ENCODE measurements around the gene UBL4A. TPM values are rescaled to one million over a fixed set of nuclear protein-coding genes. Genes with fewer than 3 reads are reported as not detected.
A peak's percentile ranks its signal among the peaks of the same experiment; 100 is the strongest.

Gene UBL4A
- total and polyA plus RNA-seq, 8 donors: 8.0 to 50.1 (median 27.3) TPM

- intact Hi-C loops (cut with DNase I; ENCODE audit: low total_unique reads): no loop called here
- Histone ChIP-seq H3K27me3 (no peaks in the 10 kb centered on the region), H3K4me3 (peak within 1 kb of the TSS; percentile 43 to 54 (median 50)), H3K27ac (peak within 1 kb of the TSS; percentile 80 to 93 (median 87)), H3K9me3 (no peaks in the 10 kb centered on the region), H3K36me3 (peaks cover 0 to 8% (median 3%) of the 10 kb centered on the region in 4 donors), H3K4me1 (peaks cover 4 to 23% (median 9%) of the 10 kb centered on the region in 4 donors)
- DNase-seq: peak; percentile 95 to 97
- WGBS, 5 donors: 4 to 53% (median 9%) methylated on average over 23 to 80 of the region's 85 CpGs
- TF ChIP-seq EP300 (IDR thresholded peaks at IDR 0.05) (no peak), POLR2A (IDR thresholded peaks at IDR 0.05) (no peak), CTCF (IDR thresholded peaks at IDR 0.05) (no peak), POLR2AphosphoS5 (IDR thresholded peaks at IDR 0.05) (peak; percentile 42 to 71 (median 52))
These were observed 7.4 kb downstream of the UBL4A start, which contains the start of gene LAGE3 for GRCh38 chrX:154478728-154479622. Gene LAGE3, minus strand, starts transcription at chrX:154479281. Its CDS starts 366 bp downstream, at chrX:154478915.

DNA sequence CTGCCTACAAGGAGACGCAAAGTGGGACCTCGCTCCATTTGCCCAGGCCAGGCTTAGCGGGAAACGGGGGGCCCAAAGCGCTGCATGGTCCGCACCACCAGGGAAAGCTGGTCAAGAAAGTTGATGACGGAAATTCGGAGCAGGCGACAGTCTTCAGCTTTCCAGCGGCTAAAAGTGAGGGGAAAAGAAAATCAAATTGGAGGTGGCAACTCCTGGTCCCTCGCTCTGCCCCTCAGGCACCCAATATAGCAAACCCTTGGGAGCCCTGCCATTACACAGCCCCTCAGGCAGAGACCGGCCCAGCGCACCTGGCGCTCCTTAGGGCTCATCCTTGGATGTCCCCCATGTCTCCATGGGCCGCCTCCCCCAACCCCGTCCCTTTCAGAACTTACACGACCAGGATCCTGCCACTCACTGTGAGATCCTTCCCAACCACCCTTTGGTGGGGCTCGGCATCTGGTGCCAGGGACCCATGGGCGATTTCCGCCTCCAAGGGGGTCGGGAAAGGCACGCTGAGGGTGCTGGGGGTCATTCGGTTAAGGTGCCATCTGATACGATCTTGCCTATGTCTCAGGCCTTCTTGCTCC lies 8.4 kb downstream of the UBL4A start:
- TF ChIP-seq POLR2AphosphoS5 (IDR thresholded peaks at IDR 0.05) (no peak), EP300 (IDR thresholded peaks at IDR 0.05) (no peak), POLR2A (IDR thresholded peaks at IDR 0.05) (no peak), CTCF (IDR thresholded peaks at IDR 0.05) (no peak)
- 53 to 84% (median 68%) methylated on average over 11 to 24 of the region's 24 CpGs for WGBS, 5 donors
- intact Hi-C loops (cut with DNase I; ENCODE audit: low total_unique reads): no loop called here
- Histone ChIP-seq H3K27ac (peak overlapping the region in 4 of 5 donors; percentile 80 to 90 (median 84)), H3K9me3 (no peaks in the 10 kb centered on the region), H3K27me3 (no peaks in the 10 kb centered on the region), H3K36me3 (peaks cover 0 to 4% (median 0%) of the 10 kb centered on the region in 4 donors), H3K4me3 (peak overlapping the region; percentile 43 to 54 (median 50)), H3K4me1 (peaks cover 4 to 19% (median 9%) of the 10 kb centered on the region in 4 donors)
- DNase-seq: no peak

DNA sequence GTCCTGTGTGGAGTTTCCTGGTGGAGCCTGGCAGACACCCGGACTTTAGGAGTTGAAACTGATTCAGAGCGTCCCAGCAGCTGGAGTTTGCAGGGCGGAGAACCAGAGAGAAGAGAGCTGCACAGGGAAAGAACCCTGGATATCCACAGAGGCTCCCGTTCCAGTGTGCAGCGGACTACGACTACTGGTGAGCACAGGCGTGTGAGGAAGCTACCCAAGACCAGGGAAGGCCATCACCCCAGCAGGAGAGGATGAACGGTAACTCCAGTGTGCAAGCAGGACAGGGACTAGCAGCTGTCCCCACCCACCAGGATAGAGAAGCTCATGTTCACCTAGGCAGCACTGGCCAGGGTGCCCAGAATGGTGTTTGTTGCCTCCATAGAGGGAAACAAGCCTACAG lies 9.6 kb downstream of the UBL4A start:
- intact Hi-C loops (cut with DNase I; ENCODE audit: low total_unique reads): no loop called here
- no peaks in the 10 kb centered on the region for H3K27me3 ChIP-seq
- peaks cover 4 to 19% (median 9%) of the 10 kb centered on the region in 4 donors for H3K4me1 ChIP-seq
- peaks cover 0 to 13% (median 5%) of the 10 kb centered on the region in 4 donors for H3K36me3 ChIP-seq
- WGBS, 5 donors: 83 to 91% (median 86%) methylated on average over 7 to 8 of the region's 8 CpGs
- no peak for TF ChIP-seq EP300 (IDR thresholded peaks at IDR 0.05)
- TF ChIP-seq POLR2AphosphoS5 (IDR thresholded peaks at IDR 0.05): no peak
- TF ChIP-seq CTCF (IDR thresholded peaks at IDR 0.05): no peak
- no peak for TF ChIP-seq POLR2A (IDR thresholded peaks at IDR 0.05)
- DNase-seq: no peak
- no peak overlapping the region for H3K4me3 ChIP-seq
- H3K9me3 ChIP-seq: no peaks in the 10 kb centered on the region
- no peak overlapping the region for H3K27ac ChIP-seq

DNA sequence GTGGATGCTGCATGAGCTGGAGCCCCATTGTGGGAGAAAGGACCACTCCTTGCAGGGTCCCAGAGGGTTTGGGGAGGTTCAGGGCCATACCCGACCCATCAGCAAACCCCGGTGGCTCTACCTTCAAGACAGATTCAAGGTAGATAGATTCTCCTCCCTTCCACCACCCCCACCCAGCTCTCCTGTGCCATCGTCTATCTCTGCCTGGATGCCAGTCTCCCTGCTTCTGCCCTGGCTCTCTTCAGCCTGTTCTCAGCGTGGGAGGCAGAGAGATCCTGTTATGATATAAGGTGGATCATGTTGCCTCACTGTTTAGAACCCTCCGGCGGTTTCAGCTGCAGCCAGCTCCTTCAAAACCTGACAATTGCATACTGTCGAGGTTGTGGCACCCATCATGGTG lies 12.7 kb downstream of the UBL4A start:
- Histone ChIP-seq H3K9me3 (no peaks in the 10 kb centered on the region), H3K27me3 (no peaks in the 10 kb centered on the region), H3K4me3 (no peak overlapping the region), H3K27ac (no peak overlapping the region), H3K4me1 (peaks cover 4 to 10% (median 7%) of the 10 kb centered on the region in 4 donors), H3K36me3 (peaks cover 3 to 44% (median 36%) of the 10 kb centered on the region in 4 donors)
- intact Hi-C loops (cut with DNase I; ENCODE audit: low total_unique reads): no loop called here
- WGBS, 5 donors: 78 to 93% (median 84%) methylated on average over 3 to 7 of the region's 7 CpGs
- TF ChIP-seq CTCF (IDR thresholded peaks at IDR 0.05) (no peak), EP300 (IDR thresholded peaks at IDR 0.05) (no peak), POLR2AphosphoS5 (IDR thresholded peaks at IDR 0.05) (no peak), POLR2A (IDR thresholded peaks at IDR 0.05) (no peak)
- DNase-seq: no peak
